CD4-positive, alpha-beta T cell treated with Interleukin-4 for 4 hours (primary cell): Measurements from ENCODE around the gene SDK1.
"Not testable (repeated sequence)": the region's sequence is repeated elsewhere in the genome, so short reads cannot be mapped to it uniquely, and the experiment has no call there.

Experiments used
- DNase-seq: peaks from one replicate; pipeline ENCODE4 v3.0.0-alpha.2; 2020

Gene SDK1

DNA sequence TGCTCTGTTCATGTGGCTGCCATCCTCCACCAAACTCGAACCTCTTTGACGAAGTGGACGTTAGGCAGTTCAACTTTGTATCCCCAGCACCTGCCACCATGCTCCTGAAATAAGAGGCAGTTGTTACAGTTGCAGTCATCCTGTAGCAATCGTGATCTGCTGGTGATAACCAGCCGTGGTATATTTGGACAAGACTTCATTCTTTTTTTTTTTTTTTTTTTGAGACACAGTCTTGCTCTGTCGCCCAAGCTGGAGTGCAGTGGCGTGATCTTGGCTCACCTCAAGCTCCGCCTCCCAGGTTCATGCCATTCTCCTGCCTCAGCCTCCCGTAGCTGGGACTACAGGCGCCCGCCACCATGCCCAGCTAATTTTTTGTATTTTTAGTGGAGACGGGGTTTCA, 640.7 kb downstream of the SDK1 start:
- DNase-seq, result not testable (repeated sequence)

DNA sequence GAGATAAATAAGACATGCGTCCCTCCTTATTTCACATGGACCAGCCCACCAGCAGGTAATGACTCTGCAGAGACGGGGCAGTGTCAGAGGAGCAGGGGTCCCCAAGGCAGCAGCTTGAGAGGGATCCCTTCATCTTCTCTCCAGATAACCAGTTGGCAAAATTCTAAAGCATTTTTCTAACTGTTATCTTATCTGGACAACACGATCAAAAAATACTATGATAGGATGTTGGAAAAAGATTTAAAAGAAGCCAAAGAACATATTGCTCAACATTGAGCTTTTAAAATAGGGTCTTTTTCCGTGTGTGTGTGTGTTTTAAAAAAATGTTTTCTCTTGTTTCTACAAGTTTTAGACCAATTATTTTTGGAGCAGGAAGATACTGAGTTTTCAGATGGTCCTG, 641.2 kb downstream of the SDK1 start:
- no peak for DNase-seq

DNA sequence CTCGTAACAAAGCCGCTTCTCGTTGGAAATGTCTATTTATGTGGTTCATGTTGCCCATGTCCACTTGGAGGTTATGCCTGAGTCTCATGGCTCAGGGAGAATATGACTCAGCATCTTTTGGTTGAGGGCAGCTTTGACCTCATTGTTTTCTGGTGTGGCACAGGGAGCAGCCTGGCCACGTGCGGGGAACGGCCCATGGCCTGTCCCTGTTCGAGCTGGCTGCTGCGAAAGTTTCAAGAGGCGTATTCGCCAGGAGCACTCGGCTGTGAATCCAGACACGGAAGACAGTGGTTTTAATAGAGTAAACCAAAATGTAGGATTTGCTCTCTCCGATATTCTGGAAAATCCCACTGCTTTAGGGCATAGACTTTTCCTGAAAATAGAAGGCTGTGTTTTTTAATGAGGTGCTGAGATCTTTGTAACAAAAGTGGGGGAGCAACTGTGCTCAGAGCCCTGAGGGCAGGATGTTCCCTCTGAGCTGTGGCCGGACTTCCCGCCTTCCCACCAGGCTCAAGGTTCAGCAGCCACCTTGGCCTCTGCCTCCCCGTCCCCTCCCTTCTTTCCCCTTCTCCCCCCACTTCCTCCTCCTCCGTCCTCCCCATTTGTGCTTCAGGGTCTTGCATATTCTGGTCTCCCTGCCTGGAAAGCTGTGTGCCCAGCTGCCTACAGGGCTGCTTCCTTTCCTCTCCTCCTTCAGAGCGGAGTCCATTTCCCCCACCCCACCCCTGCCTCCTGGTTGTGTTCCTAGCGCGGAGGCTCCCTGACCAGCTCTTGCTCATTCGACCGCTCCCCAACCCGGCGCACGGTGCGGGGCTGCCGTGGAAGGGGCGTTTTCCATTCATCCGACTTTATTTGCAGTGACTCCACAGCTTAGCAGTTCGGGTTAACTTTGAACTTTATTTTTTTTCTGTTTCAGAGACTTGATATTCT, 642.0 kb downstream of the SDK1 start:
- DNase-seq, result no peak

DNA sequence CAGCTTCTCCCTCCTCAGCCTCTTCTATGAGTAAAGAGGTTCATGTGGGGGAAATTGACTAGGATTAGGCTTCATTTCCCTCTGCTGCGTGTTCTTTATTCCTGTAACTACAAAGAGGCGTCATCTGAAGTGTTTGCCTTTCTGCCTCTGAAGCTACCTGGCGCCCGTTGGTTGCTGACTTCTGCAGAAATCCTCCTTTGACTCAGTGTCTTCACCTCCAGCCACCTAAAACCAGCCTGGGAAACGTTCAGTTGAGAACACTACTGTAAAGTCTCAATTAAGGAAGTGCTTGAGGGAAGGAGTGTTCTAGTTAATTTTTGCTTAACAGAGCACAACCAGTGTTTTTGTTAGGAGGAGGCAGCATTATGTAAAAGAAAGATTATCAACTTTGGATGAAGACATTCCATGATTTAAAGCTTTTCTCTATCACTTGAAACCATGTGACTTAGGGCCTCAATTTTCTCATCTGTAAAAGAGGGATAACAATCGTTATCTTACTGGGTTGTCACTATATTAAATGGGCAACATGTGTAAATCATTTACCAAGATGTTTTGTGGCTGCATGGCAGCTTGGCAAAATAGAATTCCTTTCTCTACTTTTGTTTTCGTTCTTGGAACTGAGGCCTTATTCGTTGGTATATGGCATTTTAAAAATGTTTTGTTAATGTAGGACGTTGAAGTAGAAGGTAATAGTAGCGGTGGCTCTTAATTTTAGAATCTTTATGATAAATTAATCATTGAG, 642.9 kb downstream of the SDK1 start:
- no peak for DNase-seq

DNA sequence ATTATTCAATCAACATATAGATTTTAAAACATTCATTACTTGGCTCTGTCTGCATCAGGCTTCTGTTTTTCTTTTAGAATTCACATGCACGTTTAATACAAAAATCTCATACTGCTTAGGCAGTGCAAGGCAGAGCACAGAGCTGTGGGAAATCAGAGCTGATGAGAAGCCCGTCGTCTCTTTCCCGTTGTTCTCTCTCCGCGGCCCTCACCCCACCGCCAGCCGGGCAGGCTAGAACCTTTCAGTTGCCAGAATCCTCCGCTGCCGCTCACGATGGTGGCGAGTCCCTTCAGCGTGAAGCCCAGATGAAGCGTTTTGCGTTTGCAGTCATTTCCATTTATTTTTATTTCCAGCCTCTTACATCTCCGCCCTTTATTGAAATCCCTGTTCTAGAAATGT, 648.2 kb downstream of the SDK1 start:
- DNase-seq, result no peak

DNA sequence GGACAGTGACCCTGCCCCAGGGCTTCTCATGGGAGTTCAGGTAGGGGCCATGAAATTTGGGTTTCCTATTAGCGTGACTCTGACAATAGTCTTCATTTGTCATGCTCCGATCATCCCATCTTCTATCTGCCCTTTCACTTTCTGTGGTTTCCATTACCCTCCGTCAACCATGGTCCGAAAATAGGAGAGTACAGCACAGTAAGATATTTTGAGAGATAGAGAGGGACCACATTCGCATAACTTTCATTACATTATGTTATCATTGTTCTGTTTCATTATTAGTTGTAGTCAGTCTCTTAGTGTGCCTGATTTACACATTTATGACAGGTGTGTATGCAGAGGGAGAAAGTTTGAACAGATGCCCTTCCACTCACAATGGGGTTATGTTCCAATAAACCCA, 649.2 kb downstream of the SDK1 start:
- DNase-seq, result no peak

DNA sequence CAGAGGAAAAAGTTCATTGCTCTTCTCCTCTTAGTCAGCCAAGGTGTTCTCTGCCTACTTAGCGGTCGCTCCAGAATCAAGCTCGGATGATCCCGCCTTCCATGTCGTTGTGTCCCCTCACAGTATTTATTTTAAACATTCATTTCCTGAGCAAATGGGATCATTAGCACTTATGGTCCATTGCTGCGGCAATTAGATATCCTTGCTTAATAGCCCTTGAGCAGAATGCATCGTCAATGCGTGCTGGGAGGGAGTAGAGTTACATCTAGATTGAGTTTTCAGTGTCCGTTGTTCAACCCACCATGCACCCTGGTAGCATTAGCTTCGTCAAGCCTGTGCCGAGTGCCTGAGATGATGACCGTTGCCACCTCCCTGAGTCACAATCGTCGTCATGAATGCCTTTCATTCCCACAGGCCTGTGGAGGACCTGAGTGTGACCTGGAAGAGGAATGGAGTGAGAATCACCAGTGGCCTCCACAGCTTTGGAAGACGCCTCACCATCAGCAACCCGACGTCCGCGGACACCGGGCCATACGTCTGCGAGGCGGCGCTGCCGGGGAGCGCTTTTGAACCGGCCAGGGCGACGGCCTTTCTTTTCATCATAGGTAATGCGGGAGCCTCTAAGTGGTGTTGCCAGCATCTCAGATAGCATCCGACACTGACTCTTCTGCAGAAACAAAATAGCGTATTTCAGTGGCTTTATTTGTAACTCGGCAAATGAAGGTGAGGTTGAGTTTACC, 650.4 kb downstream of the SDK1 start:
- no peak for DNase-seq

DNA sequence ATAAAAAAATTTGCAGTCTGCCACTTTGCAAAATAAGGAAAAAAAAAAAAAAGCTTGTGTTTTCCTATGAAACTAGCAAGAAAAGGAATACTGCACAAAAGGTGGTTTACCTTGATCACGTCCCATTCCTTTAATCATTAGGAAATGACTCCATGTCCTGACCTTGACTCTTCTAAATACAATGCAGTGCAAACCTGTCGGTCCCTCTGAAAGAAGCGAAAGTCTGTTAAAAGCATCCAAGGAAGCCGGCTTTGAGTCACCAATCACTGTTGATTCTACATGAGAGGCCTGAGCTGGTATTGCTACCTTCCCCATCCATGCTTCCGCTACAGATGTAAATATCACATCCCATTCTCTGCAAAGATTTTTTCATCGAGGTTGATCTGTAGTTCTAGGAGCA, 652.1 kb downstream of the SDK1 start:
- DNase-seq, result no peak

DNA sequence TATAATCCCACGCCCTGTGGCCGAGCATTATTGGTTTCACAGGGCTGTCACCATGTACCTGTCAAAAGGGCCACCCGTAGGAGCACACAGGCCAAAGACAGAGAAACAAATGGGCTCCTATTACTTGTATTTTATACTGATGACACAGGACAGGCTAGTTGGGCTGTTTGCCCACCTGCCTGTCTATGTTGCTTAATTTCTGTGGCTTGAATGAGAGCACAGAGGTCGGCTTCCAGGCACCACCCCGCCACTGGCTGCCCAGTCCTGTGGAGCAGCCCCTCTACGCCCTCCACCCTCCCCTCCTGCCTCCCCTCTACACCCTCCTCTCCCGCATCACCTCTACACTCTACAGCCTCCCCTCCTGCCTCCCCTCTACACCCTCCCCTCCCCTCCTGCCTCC, 652.9 kb downstream of the SDK1 start:
- DNase-seq, result no peak

DNA sequence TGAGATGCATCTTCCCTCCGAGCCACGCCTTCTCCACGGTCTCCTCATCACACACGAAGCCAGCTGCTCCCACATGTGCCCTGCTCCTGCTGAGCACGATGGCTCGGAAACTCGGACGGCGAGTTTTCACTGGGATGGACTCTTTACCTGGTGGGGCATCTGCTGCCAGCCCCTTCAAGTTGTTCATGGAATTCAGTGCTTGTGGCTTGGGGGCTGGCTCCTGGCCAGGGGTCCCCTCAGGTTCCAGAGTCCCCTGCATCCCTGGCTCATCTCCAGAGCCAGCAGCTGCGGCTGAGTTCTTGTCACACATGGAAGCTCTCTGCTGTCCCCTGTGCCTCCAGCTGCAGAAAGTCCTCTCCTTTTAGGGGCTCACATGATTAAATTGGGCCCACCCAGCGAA, 654.0 kb downstream of the SDK1 start:
- no peak for DNase-seq

DNA sequence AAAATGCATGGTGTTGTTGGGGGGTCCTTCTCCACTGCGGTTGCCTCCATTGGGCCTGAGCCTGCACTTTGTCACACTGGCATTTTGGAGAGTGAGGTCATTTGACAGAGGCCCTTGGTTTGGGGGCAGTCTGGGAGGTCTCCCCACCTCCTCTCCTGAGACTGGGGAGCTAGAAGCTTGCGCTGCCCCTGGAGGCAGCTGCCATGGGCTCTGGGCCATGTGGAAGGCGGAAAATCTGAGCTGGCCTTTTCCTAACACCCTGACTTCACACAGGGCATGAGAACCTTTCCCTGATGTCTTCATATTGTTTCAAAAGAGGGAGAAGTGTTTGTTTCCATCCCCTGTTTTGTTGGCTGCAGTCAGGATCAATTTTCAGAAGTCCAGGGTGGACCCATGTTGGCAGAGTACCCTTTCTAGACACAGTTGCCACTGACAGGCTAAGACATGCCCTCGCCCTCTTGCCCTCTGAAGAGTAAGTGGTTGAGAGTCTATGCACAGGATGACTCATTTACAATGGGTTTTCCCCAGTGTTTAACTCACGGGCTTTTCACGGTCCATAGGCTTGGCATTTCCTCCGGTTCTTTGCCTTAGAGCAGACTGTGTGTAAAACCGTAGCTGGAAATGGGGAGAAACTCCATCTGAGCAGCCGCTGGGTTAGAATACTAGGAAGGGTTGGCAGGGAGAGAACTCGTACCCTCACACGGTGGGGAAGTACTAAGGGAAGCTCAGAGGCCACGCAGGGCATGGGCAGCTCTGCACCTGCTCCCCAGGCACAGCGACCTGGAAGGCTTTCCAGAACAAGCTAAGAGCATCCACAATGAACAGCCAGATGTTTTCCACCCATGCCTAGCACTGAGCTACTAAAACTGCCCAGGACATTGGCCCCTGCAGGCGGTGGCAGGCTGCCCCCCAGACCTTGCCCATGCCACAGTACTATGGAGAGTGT, 655.0 kb downstream of the SDK1 start:
- DNase-seq, result no peak

DNA sequence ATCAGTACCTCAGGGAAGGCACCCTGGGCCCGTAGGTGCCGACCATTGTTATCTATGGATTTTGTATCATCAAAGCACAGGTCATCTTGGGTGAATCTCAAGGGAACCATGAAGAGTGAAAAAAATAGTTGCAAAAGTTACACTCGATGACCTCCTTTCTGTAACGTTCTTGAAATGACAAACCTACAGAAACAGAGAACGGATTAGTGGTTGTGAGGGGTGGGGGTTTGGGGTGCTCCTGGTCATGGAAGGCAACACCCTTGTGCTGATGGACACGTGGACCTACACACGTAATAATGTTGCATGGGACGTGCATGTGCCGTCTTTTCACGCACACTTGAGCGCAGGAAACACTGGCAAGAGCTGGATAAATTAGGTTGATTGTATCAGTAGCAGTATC, 655.9 kb downstream of the SDK1 start:
- no peak for DNase-seq

DNA sequence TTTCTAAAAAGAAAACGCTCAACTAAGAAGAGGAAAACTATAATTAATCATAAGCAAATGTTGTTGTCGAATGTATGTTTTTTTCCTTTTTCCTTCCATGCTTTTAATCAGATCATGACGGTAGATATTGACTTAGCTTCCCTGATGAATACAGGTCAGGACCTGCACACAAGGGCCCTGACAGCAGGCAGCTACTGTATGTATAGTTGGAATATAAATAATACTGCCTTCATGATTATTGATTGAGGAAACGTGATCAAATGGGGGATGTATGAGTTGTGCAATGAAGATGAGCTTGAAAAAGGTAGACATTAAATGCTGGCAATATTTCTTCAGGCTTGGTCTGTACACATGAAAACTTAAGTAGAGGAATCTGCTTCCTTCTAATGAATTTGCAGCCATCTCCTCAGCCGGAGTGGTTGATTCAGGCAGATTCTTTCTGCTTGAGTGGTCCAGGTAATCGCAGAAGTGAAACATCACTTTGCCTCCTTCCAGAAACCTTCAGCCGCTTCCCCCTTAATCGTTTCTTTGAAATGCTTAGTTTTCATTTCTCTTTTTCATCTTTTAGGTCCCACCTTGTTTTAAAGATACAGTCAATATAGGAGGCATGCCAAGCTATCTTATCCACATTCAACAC, 656.5 kb downstream of the SDK1 start:
- DNase-seq, result no peak

DNA sequence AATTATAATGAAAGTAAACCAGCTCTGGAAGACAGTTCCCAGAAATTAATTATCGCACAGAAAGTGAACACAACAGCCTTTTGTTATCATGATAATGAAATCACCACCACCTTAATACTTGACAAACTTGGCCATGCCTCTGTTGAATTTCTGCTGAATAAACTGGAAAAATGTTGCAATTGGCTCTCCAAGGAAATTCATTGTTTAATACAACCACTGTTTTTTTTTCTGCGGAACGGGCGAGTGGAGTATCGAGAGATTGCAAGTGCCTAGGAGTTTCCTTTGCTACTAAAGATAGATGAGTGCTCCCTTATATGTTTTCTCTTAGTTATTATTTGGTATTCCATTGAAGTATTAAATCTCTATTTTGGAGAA, 657.0 kb downstream of the SDK1 start:
- no peak for DNase-seq

DNA sequence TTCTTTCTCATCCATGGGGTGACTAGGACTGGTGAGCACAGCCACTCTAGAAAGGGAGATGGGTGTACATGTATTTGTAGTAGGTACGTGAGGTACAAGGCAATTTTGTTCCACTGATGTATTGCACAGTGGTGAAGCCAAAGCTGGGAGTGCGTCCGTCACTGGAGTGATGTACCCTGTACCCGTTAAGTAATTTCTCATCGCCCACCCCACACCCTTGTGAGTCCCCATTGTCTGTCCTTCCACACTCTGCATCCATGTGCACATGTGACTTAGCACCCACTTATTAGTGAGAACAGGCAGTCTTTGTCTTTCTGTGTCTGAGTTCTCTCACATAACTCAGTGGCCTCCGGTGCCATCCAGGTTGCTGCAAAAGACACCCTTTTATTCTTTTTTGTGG, 658.3 kb downstream of the SDK1 start:
- DNase-seq, result no peak

DNA sequence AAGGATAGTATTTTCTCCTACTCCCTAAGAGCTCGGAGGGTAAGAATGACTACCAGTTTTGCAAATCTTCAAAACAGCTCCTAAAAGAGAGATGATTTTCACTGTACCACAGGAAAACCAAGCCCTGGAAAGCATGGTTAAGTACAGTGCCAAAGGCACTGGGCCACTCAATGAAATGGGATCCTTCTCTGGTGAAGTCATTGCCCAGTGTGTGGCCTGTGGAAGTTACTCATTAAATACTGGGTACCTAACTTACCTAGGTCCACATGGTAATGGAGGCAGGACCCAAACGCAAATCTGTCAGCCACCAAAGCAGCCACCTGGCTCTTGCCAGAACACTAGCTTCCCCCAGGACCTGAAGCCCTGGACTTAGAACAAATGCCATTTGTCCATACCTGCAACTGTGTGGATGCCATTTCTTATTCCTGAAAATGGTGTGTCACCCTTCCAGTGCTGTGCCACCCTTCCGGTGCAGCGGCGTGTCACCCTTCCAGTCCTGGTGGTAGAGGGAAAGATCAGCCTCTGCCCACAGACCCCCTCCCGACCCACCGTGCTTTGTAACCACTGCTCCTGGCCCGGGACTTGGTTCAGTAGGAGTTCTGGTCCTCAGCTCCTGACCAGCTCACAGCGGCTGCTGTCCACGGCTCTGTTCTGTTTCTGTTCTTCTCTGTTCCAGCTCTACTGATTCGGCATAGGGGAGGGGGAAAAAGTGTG, 659.2 kb downstream of the SDK1 start:
- no peak for DNase-seq

DNA sequence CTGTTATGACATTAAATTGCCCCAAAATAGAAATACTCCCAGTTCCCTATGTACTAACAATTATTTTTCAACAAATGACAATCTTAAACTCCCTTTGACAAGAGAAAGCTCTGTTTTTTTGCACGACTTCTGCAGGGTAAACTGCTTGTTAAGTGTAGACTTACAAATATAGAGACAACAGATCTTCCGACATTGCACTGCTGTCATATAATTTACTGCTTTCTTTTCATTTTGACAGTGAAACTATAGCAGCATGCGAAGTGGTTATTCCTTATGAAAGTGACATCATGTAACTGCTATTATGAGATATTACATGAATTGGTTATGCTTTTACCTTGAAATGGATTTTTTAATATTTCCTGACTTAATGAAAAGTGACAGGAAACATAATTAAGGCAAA, 659.9 kb downstream of the SDK1 start:
- DNase-seq, result no peak

DNA sequence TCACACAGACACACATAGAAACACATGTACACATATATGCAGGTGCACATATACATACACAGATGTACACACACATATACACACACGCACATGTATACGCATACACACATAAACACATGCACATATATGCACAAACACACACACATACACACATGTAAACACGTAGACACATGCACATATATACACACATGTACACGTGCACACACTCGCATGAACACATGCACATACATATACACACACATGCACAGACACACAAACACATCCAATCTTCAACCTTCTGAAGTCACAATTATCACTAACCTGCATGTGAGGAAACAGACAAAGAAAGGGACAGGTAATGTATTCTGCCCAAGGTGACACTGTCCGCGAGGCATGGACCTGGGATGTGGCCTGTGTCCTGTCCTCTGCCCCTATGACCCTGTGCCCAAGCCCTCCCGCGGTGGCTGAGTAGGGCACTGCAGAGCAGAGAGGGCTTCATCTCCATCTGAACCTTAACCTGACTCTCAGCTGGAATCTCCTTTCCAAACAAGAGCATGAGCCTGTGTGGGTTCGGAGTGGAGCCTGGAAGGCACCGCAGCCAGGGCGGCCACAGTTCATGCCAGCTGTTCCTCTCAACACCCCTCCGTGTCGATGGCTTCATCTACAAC, 660.9 kb downstream of the SDK1 start:
- DNase-seq, result no peak

DNA sequence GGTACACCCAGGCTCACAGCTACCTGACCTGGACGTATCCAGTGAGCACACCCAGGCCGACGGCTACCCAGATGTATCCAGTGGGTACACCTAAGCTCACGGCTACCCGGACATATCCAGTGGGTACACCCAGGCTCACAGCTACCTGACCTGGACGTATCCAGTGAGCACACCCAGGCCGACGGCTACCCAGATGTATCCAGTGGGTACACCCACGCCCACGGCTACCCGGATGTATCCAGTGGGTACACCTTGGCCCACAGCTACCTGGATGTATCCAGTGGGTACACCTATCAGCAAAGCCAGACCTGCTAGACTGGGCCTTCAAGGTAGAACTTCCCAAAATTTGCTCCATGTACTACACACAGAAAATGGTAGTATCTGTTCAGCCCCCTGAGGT, 662.7 kb downstream of the SDK1 start:
- not testable (repeated sequence) for DNase-seq

DNA sequence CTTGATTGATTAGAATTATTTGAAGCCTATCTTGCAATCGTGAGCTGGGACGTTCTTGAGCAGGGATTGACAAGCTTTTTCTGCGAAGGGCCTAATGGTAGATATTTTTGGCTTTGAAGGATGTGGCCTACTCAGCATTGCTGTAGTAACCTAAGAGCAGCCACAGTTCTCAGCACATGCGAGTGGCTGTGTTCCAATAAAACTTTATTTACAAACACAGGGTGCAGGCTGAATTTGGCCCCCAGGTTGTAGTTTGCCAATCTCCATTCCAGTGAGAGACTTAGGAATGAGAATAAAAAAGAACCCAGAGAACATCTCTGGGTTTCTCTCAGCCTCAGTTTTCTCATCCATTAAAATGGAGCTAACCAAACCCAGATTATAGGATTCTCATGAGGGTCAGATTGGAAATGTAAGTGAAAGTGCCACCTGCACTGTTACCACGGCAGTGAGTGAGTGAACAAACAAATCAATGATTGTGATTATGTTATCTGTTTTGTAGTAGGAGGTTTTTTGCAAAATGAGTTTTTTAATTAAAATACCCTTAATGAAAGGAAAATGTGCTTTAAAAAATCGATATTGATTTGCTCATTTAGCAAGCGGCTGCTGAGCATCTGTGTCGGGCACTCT, 664.0 kb downstream of the SDK1 start:
- no peak for DNase-seq
